ENCODE results near the gene MSX1.

Gene MSX1

DNA sequence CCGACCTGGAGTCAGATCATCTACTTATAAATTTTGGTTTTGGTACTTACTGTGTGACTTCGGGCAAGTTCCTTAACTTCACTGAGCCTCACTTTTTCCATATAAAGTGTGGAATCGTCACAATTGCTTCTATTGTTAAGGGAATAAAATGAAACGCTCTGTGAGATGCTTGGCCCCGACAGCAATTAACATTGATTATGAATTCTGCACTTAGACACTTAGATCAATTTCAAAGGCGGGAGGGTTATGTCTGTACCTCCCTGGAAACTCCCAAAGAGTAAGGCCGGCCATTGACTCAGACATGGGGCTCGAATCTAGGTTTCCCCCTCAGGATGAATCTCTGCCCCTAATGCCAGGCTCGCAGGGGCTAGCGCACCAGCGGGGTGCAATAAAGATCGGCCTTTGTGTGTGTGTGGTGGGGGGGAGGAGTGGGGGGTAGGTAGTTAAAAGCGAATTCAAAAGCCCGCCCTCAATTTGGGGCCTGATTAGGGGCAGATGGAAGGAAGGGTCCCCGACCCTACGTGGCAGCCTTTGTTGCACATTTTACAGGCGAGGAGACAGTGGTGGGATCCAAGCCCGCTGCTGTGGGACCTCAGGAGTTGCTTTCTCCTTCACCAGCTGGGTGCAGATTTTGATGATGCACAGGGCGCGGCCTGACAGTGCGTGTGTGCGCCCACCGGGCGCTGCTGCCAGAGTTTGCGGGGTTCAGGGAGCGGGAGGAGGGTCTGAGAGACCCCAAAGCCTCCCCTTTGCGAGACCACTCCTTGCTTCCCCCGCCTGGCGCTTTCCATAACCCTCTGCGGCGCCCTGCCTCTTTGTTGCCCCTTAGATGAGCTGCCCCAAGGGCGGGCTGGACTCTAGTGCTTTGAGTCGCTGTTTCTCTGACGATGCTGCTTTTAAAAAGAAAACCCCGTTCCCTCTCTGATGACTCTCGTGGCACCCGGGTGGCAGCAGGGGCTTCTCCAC is 9.6 kb downstream of the MSX1 start:
- DNase-seq (ENCODE audit: low read depth in 1 of 2, low spot score in 1 of 2), result no peak

DNA sequence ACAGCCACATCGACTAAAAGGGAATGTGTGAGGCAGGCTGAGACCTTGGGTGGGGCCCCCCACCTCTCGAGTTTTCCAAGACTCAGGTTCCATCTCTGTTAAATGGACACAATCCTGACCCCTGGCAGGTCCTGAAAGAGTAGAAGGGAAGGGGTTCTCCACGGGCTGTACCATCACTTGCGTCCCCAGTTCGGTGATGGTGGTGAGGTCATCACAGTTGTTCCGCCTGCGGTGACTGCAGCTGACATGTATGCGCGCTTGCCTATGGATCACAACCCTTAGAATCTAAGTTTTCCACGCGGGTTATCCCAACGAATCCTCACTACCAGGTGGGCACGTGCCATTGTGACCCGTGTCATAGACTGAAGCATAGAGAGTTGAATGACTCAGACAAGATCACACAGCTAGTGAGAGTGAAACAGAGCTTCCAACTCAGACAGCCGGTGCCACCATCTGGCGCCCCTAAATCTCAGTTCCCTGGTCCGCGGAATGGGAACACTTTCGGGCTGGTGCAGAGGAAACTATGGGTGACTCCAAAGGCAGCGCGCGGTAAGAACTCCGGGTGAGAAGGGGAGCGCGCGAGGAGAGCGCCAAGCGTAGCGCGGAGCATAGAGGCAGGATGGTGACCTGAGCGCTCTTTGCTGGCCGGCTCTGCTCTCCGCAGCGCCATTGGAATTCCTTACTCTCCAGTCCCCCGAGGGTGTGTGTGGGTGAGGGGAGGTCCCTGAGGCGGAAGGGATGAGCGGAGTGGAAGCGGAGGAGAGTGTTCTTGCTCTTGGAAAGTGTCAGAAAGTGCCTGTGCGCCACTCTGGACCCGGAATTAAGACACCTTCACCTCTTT is 10.5 kb downstream of the MSX1 start:
- DNase-seq (ENCODE audit: low read depth in 1 of 2, low spot score in 1 of 2), result no peak

DNA sequence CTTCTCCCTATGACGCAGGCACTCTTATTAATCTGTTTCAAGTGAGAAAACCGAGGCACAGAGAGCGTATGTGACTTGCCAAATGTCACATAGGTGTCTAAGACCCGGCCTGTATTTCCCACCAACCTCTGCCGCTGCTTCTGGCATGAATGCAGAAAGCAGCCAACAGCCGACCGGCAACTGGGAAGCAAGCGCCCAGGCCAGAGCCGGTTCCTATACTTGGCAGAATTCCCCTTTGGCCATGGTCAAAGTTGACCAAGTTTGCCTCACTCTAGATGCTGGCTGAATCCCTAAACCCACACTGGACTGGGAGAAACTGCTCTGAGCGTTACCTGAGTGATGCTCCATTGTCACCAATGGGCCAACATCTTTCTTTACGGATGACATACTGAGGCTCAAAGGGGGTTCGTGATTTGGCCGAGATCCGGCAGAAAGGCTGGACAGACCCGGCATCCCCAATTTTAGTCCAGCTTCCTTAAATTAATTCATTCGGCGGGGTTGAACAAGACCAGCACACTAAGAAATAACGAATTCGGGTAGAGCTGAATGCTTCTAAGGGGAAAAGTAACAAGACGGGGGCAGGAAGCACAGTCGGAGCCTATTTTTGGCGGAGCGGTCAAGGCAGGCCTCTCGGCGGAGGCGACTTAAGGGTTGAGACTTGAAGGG is 11.2 kb downstream of the MSX1 start:
- no peak for DNase-seq (ENCODE audit: low read depth in 1 of 2, low spot score in 1 of 2)

DNA sequence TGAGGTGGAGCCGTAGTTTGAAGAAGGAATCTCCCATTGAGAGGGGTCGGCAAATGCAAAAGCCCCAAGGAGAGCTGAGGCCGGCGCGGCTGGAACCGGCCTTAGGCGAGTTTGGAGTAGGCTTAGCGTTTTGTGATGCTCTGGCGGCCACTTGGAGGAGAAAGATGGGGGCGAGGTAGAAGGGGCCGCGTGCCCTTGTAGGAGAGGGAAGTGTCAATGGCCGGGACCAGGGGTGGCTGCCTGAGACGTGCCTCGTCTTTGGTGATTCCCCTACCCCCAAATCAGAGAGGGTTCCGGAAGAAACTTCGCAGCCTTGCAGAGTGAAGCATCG is 11.7 kb downstream of the MSX1 start:
- DNase-seq (ENCODE audit: low read depth in 1 of 2, low spot score in 1 of 2), result no peak

DNA sequence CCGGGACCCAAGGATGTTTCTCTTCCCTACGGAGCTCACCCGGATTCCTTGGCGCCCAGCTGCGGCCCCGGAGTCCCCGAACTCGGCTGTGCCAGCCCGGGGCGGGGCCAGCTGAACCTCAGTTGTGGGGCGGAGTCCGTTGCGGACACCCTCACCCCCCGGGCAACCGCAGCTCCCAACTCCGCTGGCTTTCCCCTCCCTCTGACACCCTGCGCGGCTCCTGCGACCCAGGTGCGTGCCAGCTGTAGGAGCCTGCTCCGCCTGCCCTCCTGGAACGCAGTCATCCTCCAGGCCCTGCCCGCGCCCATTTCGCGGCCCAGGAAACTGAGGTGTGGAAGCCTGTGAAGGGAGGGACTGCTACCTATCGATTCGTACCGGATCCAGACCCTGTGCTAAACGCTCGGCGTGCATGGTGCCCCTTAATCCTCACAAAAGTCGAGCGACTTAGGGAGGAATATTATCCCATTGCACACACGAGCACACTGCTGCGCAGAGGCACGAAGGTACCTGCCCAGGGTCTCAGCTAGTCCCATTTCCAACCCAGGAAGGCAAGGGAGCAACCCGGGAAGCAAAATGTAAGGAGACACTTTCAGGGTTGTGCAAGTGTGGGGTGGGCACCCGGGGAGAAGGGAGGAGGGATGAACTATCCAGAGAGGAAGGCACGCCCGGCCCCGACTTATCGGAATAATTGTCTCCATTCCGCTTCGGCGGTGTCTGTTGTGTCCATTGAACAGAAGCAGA is 12.3 kb downstream of the MSX1 start:
- DNase-seq (ENCODE audit: low read depth in 1 of 2, low spot score in 1 of 2), result no peak

DNA sequence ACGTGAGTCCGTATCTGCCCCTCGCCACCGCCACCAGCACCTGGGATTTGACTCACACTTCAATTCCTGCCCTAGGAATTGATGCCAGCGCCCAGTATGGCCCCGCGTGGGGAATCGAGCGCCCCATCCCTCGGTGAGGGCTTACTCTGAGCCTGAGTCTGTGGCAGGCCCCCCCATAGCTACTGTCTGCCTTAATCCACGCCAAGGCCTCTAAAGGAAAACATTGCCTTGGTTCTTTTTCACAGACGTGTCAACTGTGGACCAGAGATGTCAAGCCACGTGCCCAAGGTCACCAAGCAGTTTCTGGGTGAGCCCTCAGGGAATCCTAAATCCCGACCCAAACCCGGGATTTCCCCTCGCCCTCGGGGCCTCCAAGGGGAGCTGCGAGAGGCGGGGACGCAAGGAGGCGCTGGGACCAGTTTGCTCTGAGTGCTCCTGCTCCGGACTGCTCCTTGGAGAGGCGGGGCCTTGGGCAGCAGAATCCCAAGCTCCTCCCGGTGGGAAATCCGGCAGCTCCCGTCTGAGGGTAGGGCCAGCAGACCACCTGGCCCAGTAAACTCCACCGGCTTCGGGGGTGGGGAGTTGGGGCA is 12.9 kb downstream of the MSX1 start:
- DNase-seq (ENCODE audit: low read depth in 1 of 2, low spot score in 1 of 2), result no peak

DNA sequence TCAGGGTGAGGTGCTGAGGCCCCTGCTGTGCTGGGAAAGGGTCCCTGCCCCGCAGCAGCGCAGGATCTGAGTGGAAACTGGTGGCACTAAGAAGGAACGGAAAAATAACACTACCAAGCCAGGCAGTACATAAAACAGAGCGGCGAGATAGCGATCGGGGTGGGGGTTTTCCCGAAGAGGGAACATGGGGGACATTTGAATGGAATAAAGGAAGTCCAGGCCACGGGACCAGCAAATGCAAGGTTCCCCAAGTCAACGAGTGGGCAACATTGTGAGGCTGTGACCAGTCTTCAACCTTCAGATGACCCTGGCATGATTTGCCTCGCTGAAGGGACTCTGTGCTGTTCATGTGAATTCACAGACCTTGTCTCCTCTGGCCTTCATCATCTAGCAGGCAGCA is 13.7 kb downstream of the MSX1 start:
- DNase-seq (ENCODE audit: low read depth in 1 of 2, low spot score in 1 of 2), result no peak

DNA sequence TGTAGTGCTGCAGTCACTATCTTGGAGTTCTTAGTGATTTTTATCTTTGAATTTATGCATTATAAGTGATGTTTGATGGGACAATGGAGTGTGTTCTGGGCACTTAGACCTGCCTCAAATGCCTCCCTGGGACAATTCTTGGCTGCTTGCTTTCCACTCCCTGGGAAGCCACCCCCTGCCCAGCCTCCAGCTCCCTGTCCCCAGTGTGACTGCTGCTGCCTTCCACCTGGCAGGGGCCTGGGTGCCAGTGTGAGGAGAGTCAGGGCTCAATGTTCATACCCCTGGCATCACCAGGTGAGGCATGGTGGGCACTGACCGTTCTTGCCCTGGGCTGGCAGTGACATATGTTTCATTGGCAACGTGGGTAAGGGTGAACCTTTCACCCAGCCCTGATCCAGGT is 14.8 kb downstream of the MSX1 start:
- no peak for DNase-seq (ENCODE audit: low read depth in 1 of 2, low spot score in 1 of 2)

DNA sequence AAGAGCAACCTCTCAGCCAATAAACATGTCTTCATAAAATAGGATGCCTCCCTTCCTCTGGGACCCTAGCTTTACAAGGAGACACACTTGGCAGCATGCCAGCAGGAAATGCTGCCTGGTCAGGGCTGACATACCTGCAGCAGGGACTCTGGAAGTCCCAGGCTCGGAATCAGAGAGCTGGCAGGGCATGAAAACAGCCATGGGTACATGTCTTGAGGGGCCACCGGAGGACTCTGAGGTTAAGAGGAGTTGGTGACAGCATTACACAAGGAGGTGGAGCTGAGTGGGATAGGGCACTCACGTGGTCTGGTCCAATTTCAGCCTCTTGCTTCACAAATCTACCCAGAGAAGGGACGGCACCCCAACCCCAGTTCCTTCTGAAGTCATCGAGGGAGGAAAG is 15.7 kb downstream of the MSX1 start:
- DNase-seq (ENCODE audit: low read depth in 1 of 2, low spot score in 1 of 2), result no peak

DNA sequence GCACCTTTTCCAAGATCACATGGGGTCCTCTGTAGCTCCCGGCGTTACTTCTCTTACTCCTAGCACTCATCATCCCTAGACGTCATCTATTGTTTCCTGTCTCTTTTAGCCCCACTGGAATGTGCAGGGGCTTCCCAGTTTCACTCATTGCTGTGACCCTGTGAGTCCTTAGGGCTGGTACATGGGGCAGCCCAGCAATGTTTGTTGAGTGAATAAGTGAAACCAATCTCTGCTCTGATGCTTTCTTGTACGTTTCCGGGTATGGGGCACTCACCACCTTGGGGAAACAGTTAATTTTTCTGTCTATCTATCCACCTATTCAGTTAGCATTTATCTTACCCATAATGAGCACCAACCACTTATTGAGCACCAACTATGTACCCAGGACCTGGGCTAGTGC is 16.1 kb downstream of the MSX1 start:
- DNase-seq (ENCODE audit: low read depth in 1 of 2, low spot score in 1 of 2), result no peak

DNA sequence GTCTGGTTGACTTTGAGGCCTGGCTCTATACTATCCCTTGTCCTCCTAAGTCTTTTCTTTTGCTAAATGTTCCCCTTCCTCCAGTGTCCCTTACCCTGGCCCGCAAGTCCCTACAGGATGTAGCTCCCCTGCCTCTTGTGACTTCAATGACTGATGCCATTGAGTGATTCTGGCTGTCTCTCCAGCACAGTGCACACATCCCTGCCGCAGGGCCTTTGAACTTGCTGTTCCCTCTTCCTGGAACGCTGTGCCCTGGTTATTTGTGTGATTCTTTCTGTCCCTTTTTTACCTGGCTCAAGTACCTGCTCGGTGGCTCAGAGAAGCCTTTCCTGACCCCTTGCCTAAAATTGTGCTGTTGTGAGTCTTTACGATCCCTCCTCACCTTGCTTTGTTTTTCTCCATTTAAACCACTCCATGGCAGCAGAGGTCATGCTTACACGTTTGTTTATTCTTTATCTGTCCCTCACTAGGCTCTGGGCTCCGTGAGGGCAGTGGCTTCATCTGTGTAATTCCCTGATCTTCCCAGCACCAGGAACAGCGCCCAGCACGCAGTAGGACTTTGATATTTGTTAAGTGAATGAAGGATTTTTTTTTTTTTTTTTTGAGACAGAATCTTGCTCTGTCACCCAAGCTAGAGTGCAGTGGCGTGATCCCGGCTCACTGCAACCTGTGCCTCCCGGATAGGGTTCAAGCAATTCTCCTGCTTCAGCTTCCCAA is 17.6 kb downstream of the MSX1 start:
- DNase-seq (ENCODE audit: low read depth in 1 of 2, low spot score in 1 of 2), result no peak

DNA sequence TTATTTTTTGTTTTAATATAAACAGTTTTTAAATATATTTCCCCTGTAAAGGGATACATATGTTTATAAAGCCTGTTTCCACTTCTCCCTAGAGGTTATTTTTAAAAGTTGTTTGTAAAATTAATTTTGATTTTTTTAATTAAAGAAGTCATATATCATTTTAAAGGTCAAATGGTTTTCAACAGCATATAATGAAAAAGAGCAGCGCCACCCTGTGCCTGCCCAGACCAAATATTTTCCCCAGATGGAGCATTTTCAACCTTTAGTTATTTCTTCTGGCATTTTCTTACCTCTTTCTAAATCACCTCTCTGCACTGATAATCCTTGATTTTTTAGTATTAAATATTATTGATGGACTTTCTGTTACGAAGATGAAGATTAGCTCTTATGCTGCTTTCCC is 21.0 kb downstream of the MSX1 start:
- no peak for DNase-seq (ENCODE audit: low read depth in 1 of 2, low spot score in 1 of 2)

DNA sequence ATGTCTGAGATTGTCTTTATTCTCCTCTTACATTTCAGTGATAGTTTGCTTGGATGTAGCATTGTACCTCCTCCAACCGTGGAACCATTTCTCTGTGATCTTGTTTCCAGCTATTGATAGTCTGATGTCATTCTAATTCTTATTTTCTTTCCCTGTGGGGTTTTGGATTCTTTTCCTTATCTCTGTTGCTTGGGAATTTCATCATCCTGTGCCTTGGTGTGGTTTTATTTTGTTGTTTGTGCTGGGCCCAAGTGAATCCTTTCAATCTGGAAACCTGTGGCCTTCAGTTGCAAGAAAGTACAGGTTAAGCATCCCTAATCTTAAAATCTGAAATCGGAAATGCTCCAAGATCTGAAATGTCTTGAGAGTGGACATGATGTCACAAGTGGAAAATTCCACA is 22.0 kb downstream of the MSX1 start:
- DNase-seq (ENCODE audit: low read depth in 1 of 2, low spot score in 1 of 2), result no peak

DNA sequence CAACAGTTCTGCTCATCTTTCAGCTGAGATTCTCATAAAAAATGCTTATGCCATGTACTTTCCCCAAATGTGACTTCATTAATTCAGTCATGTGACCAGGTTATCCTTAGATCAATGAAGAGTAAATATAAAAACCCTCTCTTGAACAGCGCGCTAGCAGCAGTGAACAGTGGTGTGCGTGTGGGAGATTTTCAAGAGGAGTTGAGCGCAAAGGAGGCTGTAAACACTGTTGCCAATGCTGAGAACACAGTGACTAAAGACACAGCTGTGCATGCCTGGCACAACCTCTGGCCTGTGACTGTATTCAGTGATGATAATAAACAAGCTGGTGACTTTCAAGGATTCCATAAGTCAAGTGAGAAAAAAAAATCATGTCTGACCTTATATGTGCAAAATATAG is 25.1 kb downstream of the MSX1 start:
- no peak for DNase-seq (ENCODE audit: low read depth in 1 of 2, low spot score in 1 of 2)

DNA sequence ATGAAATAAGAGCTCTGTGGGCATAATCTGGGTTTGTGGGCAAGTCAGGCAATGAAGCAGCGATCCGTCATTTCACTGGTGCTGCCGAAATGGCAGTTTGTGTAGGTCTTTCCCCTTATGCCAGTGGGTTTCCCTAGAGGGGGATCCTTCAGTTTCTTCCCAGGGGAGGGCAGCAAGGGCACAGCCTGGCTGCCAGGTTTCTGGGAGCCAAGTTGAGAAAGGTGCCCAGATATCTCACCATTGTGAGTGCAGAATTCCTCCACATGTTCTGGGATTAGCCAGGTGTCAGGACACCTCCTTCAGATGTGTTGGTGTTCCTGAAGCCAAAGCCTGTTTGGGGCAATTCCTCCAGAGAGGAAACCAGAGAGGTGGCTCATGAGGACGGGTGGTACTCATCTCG is 28.0 kb downstream of the MSX1 start:
- no peak for DNase-seq (ENCODE audit: low read depth in 1 of 2, low spot score in 1 of 2)

DNA sequence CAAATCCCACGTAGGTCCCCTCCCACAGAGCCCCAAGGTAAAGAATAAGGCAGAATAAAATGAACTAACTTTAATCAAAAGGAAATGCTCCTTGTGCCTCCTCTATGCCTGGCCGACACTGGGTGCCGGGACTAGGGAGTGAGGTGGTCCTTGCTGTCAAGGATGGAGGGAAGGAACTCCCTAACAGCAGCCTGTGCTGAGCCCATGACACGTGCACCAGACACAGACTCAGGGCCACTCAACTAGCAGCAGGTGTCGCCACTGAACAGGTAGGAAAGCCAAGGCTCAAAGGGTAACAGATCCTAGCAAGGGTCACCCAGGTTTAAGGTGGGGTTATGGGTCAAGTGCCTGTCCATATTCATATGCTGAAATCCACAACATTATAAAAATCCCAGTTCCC is 29.2 kb downstream of the MSX1 start:
- DNase-seq (ENCODE audit: low read depth in 1 of 2, low spot score in 1 of 2), result no peak

DNA sequence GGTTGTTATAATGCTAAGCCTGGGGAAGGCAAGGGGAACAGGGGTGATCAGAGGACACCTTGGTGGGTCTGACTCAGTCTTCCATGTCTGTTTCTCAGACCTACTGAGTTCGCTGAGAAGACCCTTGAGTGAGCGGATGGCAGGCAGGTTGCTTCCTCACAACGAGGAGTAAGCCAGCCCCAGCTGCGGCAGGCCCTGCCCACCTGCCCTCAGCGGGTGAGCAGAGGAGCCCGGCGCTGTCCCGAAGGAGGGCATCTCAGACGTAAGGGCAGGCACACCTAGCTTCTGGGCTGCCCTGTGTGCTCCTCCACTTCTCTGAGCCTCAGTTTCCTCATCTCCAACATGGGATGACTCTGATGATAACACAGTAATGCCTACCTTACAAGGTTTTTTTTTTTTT is 30.3 kb downstream of the MSX1 start:
- no peak for DNase-seq (ENCODE audit: low read depth in 1 of 2, low spot score in 1 of 2)

DNA sequence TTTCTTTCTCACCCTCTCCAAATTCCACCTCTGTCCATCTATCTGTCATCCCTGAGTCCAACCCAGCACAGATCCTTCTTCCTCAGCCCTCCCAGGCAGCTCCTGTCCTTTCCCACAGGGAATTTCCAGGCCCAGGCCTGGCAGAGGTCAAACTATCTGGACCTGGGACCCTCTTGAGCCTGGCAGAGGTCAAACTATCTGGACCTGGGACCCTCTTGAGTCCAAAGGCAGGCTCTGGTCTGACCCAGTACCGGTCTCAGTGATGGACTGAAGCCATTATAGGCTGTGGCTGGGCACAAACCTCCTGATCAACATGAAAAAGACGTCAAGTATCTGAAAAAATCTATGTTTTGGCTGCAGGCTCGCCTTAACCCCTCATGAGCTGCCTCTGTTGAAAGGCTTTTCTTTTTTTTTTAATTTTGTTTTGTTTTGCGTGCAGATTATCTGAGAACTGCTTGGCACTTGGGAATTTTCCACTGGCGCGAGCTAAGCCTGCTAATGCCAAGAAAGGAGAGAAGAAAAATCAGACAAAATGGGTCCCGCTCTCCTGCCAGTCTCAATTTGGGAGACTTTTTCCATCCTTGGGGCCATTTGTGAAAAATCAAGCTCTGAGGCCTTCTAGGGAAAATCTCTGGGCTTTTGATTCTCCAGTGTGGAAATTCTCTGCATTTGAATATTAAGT is 31.2 kb downstream of the MSX1 start:
- DNase-seq (ENCODE audit: low read depth in 1 of 2, low spot score in 1 of 2), result no peak

DNA sequence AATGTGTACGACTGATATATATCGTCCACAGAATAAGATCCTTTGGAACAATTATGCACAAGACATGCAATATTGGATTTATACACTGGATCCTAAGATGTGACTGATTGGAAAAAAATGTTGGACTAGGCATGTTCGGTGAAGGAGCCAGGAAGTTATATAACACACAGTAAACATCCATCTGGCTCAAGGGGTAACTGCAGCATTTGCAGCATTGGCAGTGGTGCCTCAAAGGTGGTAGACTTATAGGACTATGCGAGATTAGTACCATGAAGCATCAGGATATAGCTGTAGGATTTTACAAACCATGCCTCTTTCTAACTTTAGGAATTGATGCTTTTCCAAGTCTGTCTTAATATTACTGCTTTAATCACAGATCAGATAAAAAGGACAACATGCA is 34.3 kb downstream of the MSX1 start:
- DNase-seq (ENCODE audit: low read depth in 1 of 2, low spot score in 1 of 2), result no peak
